ENCODE data around the gene MAGI2.

Gene MAGI2

GRCh38 chr7:78642751-78643150, 810.7 kb downstream of the MAGI2 start:
- Histone ChIP-seq H3K4me3 (ENCODE audit: low read length, poor library complexity, severe bottlenecking) (no peak overlapping the region), H3K9ac (ENCODE audit: low read depth, low read length, poor library complexity, severe bottlenecking) (no peak overlapping the region), H3K4me1 (ENCODE audit: insufficient read depth, low read length, poor library complexity, severe bottlenecking) (no peaks in the 10 kb centered on the region), H3K4me2 (ENCODE audit: low read depth, low read length, poor library complexity, severe bottlenecking) (no peak overlapping the region), H3K9me3 (ENCODE audit: insufficient read depth, low read depth, low read length) (no peaks in the 10 kb centered on the region), H4K20me1 (ENCODE audit: insufficient read depth, low read length, poor library complexity, severe bottlenecking) (no peaks in the 10 kb centered on the region), H2AFZ (ENCODE audit: low read length) (no peak overlapping the region), H3K79me2 (ENCODE audit: insufficient read depth, low read length) (no peaks in the 10 kb centered on the region), H3K9me2 (replicated peaks; ENCODE audit: low read depth, low read length) (no peaks in the 10 kb centered on the region), H3F3A (ENCODE audit: low read depth) (no peaks in the 10 kb centered on the region), H3K36me3 (ENCODE audit: insufficient read depth, low read length) (no peaks in the 10 kb centered on the region), H3K27me3 (ENCODE audit: insufficient read depth, low read length, poor library complexity, severe bottlenecking) (no peaks in the 10 kb centered on the region)
- TF ChIP-seq CTCF (conservative IDR thresholded peaks at IDR 0.05; ENCODE audit: low read length) (no peak), EZH2phosphoT487 (IDR thresholded peaks at IDR 0.05; ENCODE audit: borderline replicate concordance) (no peak)

GRCh38 chr7:78638364-78638763, 815.1 kb downstream of the MAGI2 start:
- Histone ChIP-seq H3K9me2 (replicated peaks; ENCODE audit: low read depth, low read length) (no peaks in the 10 kb centered on the region), H3K79me2 (ENCODE audit: insufficient read depth, low read length) (no peaks in the 10 kb centered on the region), H3K4me2 (ENCODE audit: low read depth, low read length, poor library complexity, severe bottlenecking) (no peak overlapping the region), H3F3A (ENCODE audit: low read depth) (no peaks in the 10 kb centered on the region), H3K27me3 (ENCODE audit: insufficient read depth, low read length, poor library complexity, severe bottlenecking) (no peaks in the 10 kb centered on the region), H3K36me3 (ENCODE audit: insufficient read depth, low read length) (no peaks in the 10 kb centered on the region), H3K4me3 (ENCODE audit: low read length, poor library complexity, severe bottlenecking) (no peak overlapping the region), H3K4me1 (ENCODE audit: insufficient read depth, low read length, poor library complexity, severe bottlenecking) (no peaks in the 10 kb centered on the region), H2AFZ (ENCODE audit: low read length) (no peak overlapping the region), H3K9ac (ENCODE audit: low read depth, low read length, poor library complexity, severe bottlenecking) (no peak overlapping the region), H3K9me3 (ENCODE audit: insufficient read depth, low read depth, low read length) (no peaks in the 10 kb centered on the region), H4K20me1 (ENCODE audit: insufficient read depth, low read length, poor library complexity, severe bottlenecking) (no peaks in the 10 kb centered on the region)
- no peak for TF ChIP-seq CTCF (conservative IDR thresholded peaks at IDR 0.05; ENCODE audit: low read length)
- TF ChIP-seq EZH2phosphoT487 (IDR thresholded peaks at IDR 0.05; ENCODE audit: borderline replicate concordance): no peak

DNA sequence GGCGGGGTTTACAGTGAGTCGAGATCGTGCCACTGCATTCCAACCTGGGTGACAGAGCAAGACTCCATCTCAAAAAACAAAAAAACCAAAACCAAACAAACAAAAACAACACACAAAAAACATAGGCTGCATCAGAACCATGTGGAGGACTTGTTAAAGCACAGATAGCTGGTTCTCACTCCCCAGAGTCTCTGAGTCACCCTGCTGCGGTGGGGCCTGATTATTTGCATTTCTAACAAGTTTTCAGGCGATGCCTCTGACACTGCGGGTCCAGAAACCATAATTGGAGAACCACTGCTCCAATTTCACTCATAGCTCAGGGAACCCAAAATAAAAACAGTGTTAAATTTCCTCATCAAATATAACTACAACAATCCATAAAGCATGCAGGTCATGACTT, 816.7 kb downstream of the MAGI2 start:
- H3K4me3 ChIP-seq (ENCODE audit: low read length, poor library complexity, severe bottlenecking): no peak overlapping the region
- H3K4me2 ChIP-seq (ENCODE audit: low read depth, low read length, poor library complexity, severe bottlenecking): no peak overlapping the region
- no peaks in the 10 kb centered on the region for H3K79me2 ChIP-seq (ENCODE audit: insufficient read depth, low read length)
- H3K9me3 ChIP-seq (ENCODE audit: insufficient read depth, low read depth, low read length): no peaks in the 10 kb centered on the region
- H3K27me3 ChIP-seq (ENCODE audit: insufficient read depth, low read length, poor library complexity, severe bottlenecking): no peaks in the 10 kb centered on the region
- H3F3A ChIP-seq (ENCODE audit: low read depth): no peaks in the 10 kb centered on the region
- no peak for TF ChIP-seq CTCF (conservative IDR thresholded peaks at IDR 0.05; ENCODE audit: low read length)
- no peak for TF ChIP-seq EZH2phosphoT487 (IDR thresholded peaks at IDR 0.05; ENCODE audit: borderline replicate concordance)
- no peaks in the 10 kb centered on the region for H3K36me3 ChIP-seq (ENCODE audit: insufficient read depth, low read length)
- no peaks in the 10 kb centered on the region for H3K4me1 ChIP-seq (ENCODE audit: insufficient read depth, low read length, poor library complexity, severe bottlenecking)
- H4K20me1 ChIP-seq (ENCODE audit: insufficient read depth, low read length, poor library complexity, severe bottlenecking): no peaks in the 10 kb centered on the region
- H2AFZ ChIP-seq (ENCODE audit: low read length): no peak overlapping the region
- no peaks in the 10 kb centered on the region for H3K9me2 ChIP-seq (replicated peaks; ENCODE audit: low read depth, low read length)
- H3K9ac ChIP-seq (ENCODE audit: low read depth, low read length, poor library complexity, severe bottlenecking): no peak overlapping the region

Data from Loucy (cell line).